HG03159 (cell line): Measurements from ENCODE around the gene MTX2.
"Not testable (repeated sequence)": the region's sequence is repeated elsewhere in the genome, so short reads cannot be mapped to it uniquely, and the experiment has no call there.

Experiments used
- ATAC-seq: cut with Tn5 transposase; IDR thresholded peaks from one replicate; pipeline ENCODE4 v1.9.1; 2021; ENCODE audit warnings: mild to moderate bottlenecking, moderate library complexity; ENCODE audit not compliant: unreplicated experiment

Gene MTX2

GRCh38 chr2:176370467-176371171, 101.4 kb downstream of the MTX2 start:
- no peak for ATAC-seq

GRCh38 chr2:176373155-176373554, 103.9 kb downstream of the MTX2 start:
- ATAC-seq = not testable (repeated sequence)

- ATAC-seq = no peak
These were observed 109.1 kb downstream of the MTX2 start for GRCh38 chr2:176378323-176378722.

- no peak for ATAC-seq
These were observed 111.1 kb downstream of the MTX2 start for GRCh38 chr2:176380341-176380740.

GRCh38 chr2:176383100-176383499, 113.9 kb downstream of the MTX2 start:
- ATAC-seq = no peak

- no peak for ATAC-seq
These were observed 114.7 kb downstream of the MTX2 start for GRCh38 chr2:176383836-176384442.

- ATAC-seq = no peak
These were observed 116.0 kb downstream of the MTX2 start for GRCh38 chr2:176385219-176385759.

GRCh38 chr2:176385838-176386237, 116.6 kb downstream of the MTX2 start:
- no peak for ATAC-seq
